IPS-18a (cell line): ENCODE results near the gene BRD9.
"Not testable (repeated sequence)": the region's sequence is repeated elsewhere in the genome, so short reads cannot be mapped to it uniquely, and the experiment has no call there.

ENCODE experiments used
- H3K27ac ChIP-seq: one replicate; pipeline ENCODE4 v1.5.1; 2013; ENCODE audit warnings: low read length
- H3K27me3 ChIP-seq: one replicate; pipeline ENCODE4 v1.6.1; 2013; ENCODE audit warnings: mild to moderate bottlenecking, low read length; ENCODE audit not compliant: control insufficient read depth, insufficient read depth
- H3K36me3 ChIP-seq: one replicate; pipeline ENCODE4 v1.6.1; 2013; ENCODE audit warnings: low read depth, low read length; ENCODE audit not compliant: control insufficient read depth
- H3K4me1 ChIP-seq: one replicate; pipeline ENCODE4 v1.6.1; 2013; ENCODE audit warnings: low read depth, low read length; ENCODE audit not compliant: control insufficient read depth
- H3K4me3 ChIP-seq: one replicate; pipeline ENCODE4 v1.5.1; 2013; ENCODE audit warnings: low read length
- H3K9ac ChIP-seq: one replicate; pipeline ENCODE4 v1.6.1; 2013; ENCODE audit warnings: mild to moderate bottlenecking, low read length, moderate library complexity
- H3K9me3 ChIP-seq: one replicate; pipeline ENCODE4 v1.6.1; 2013; ENCODE audit warnings: low read depth, low read length; ENCODE audit not compliant: control insufficient read depth

The BRD9 gene

GRCh38 chr5:825544-825943, 67.1 kb downstream of the BRD9 start:
- not testable (repeated sequence) for H3K4me1 ChIP-seq, H3K27me3 ChIP-seq, H3K9me3 ChIP-seq, H3K9ac ChIP-seq, H3K27ac ChIP-seq, H3K4me3 ChIP-seq, H3K36me3 ChIP-seq

DNA sequence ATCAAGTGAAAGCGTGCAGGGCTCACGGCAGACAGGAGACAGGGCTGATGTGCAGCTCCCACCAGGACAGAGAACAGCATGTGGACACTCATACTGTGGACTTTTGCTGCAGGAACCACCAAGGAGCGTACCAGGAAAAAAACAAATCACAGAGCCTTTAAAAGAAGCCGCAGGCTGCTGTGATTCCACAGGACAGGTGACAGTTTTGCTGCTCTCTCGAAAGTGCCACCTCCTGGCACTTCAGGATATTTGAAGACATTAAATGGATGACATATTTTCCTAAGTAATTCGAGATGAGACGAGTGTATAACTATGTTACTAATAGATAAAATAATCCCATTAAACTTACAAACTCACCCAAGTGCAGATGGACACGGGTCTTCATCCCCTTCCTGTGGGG, 71.1 kb downstream of the BRD9 start:
- no peaks in the 10 kb centered on the region for H3K4me1 ChIP-seq
- H3K27me3 ChIP-seq, result no peaks in the 10 kb centered on the region
- no peaks in the 10 kb centered on the region for H3K9me3 ChIP-seq
- H3K4me3 ChIP-seq, result no peak overlapping the region
- H3K36me3 ChIP-seq, result peaks cover 3% of the 10 kb centered on the region
- H3K9ac ChIP-seq, result no peak overlapping the region
- H3K27ac ChIP-seq, result no peak overlapping the region

- no peak overlapping the region for H3K9ac ChIP-seq
- peaks cover 3% of the 10 kb centered on the region for H3K36me3 ChIP-seq
Measured at GRCh38 chr5:820245-820644, 72.4 kb downstream of the BRD9 start.

DNA sequence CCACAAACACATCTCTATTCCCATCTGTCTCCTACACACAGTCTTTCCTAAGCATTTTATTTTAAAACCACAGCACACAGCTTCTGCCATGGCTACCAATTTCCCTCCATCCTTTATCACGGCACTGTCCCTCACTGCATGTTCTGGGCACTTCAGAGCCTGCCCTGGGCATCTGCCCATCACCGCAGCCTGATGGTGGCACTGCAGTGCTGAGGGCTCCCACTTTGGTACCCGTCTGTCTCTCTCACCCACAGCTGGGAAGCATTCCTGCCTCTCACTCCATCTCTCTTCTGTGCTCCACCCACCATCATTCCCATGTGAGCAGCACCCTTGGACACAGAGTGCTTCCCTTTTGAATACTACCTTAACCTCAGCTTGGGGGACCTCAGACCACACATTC, 73.5 kb downstream of the BRD9 start:
- Histone ChIP-seq H3K9me3 (no peaks in the 10 kb centered on the region), H3K36me3 (peaks cover 3% of the 10 kb centered on the region), H3K27ac (no peak overlapping the region), H3K9ac (no peak overlapping the region), H3K27me3 (no peaks in the 10 kb centered on the region), H3K4me1 (no peaks in the 10 kb centered on the region), H3K4me3 (no peak overlapping the region)

More at GRCh38 chr5:820245-820644, 72.4 kb downstream of the BRD9 start:
- no peak overlapping the region for H3K27ac ChIP-seq
- no peaks in the 10 kb centered on the region for H3K4me1 ChIP-seq
- H3K27me3 ChIP-seq, result no peaks in the 10 kb centered on the region
- no peak overlapping the region for H3K4me3 ChIP-seq
- no peaks in the 10 kb centered on the region for H3K9me3 ChIP-seq

DNA sequence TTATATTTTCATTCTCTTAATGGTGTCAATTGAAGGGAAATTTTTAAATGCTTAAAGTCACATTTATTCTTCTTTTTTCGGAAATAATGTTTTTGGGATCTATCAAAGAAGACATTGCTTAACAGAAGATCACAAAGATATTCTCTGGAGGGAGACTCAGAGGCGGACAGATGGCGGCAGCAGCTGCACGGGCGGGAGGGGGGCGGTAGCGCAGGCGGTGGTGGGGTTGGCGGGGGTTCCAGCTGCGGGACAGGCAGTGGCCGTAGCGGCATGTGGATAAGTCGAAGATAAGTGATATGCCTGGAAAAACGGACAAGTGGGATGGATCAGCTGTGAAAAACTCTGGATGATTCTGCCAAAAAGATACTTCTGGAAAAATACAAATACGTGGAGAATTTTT, 76.4 kb downstream of the BRD9 start:
- no peaks in the 10 kb centered on the region for H3K9me3 ChIP-seq
- no peak overlapping the region for H3K4me3 ChIP-seq
- no peaks in the 10 kb centered on the region for H3K36me3 ChIP-seq

DNA sequence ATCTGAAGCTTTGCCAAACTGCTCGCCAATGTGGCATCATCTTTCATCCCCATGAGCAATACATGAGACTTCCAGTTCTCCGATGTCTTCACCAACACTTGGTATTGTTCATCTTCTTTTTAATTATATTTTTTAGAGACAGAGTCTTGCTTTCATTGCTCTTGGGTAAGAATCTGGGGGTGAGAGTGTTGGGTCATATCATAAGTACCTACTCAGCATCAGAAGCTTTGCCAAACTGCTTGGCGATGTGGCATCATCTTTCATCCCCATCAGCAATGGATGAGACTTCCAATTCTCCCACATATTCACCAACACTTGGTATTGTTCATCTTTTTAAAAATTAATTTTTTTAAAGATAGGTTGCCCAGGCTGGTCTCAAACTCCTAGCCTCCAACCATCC, 77.2 kb downstream of the BRD9 start:
- Histone ChIP-seq H3K4me1 (no peaks in the 10 kb centered on the region), H3K36me3 (no peaks in the 10 kb centered on the region), H3K4me3 (no peak overlapping the region), H3K9ac (no peak overlapping the region), H3K27ac (no peak overlapping the region), H3K27me3 (no peaks in the 10 kb centered on the region), H3K9me3 (no peaks in the 10 kb centered on the region)

More for the DNA sequence above, 76.4 kb downstream of the BRD9 start:
- Histone ChIP-seq H3K9ac (no peak overlapping the region), H3K4me1 (no peaks in the 10 kb centered on the region), H3K27me3 (no peaks in the 10 kb centered on the region), H3K27ac (no peak overlapping the region)
